Measurements from ENCODE around the gene ZFY. TPM values are rescaled to one million over a fixed set of nuclear protein-coding genes. Genes with fewer than 3 reads are reported as not detected.

ZFY gene
- total RNA-seq, 4 donors from 2014 or later: 19.8 to 29.0 TPM; not detected in 2

- H3K4me3 ChIP-seq: no peak overlapping the region
- H3K27me3 ChIP-seq: no peaks in the 10 kb centered on the region
- no peaks in the 10 kb centered on the region for H3K9me3 ChIP-seq
- H3K4me1 ChIP-seq: no peaks in the 10 kb centered on the region
- no peak overlapping the region for H3K27ac ChIP-seq
- ATAC-seq: no peak
- H3K36me3 ChIP-seq: no peaks in the 10 kb centered on the region
- 67% methylated on average over 1 of the region's 1 CpG; no CpG with 5 or more reads in 1 of the 2 donors for WGBS, 2 donors (ENCODE audit: low coverage in 1 of 2)
- no peak for TF ChIP-seq CTCF (IDR thresholded peaks at IDR 0.05)
- no peak for TF ChIP-seq POLR2AphosphoS5 (IDR thresholded peaks at IDR 0.05)
- TF ChIP-seq EP300 (IDR thresholded peaks at IDR 0.05): no peak
- no peak for TF ChIP-seq POLR2A (IDR thresholded peaks at IDR 0.05)
These were observed 83.4 kb downstream of the ZFY start for GRCh38 chrY:3018546-3018945.

- ATAC-seq: no peak
- TF ChIP-seq POLR2A (IDR thresholded peaks at IDR 0.05) (no peak), POLR2AphosphoS5 (IDR thresholded peaks at IDR 0.05) (no peak), EP300 (IDR thresholded peaks at IDR 0.05) (no peak), CTCF (IDR thresholded peaks at IDR 0.05) (no peak)
- WGBS, 2 donors (ENCODE audit: low coverage in 1 of 2): 93% methylated on average over 6 of the region's 11 CpGs; no CpG with 5 or more reads in 1 of the 2 donors
These were observed 84.4 kb downstream of the ZFY start for GRCh38 chrY:3019584-3019983.

GRCh38 chrY:3021176-3021575 is 86.0 kb downstream of the ZFY start:
- TF ChIP-seq EP300 (IDR thresholded peaks at IDR 0.05): no peak
- TF ChIP-seq POLR2A (IDR thresholded peaks at IDR 0.05): no peak
- no peak for TF ChIP-seq CTCF (IDR thresholded peaks at IDR 0.05)
- no peak for TF ChIP-seq POLR2AphosphoS5 (IDR thresholded peaks at IDR 0.05)
- no peaks in the 10 kb centered on the region for H3K9me3 ChIP-seq
- H3K27ac ChIP-seq: no peak overlapping the region
- WGBS, 2 donors (ENCODE audit: low coverage in 1 of 2): no CpG with 5 or more reads among the region's 2 CpGs
- ATAC-seq: no peak
- no peaks in the 10 kb centered on the region for H3K36me3 ChIP-seq
- no peaks in the 10 kb centered on the region for H3K4me1 ChIP-seq
- no peak overlapping the region for H3K4me3 ChIP-seq
- H3K27me3 ChIP-seq: no peaks in the 10 kb centered on the region

More at GRCh38 chrY:3019584-3019983, 84.4 kb downstream of the ZFY start:
- Histone ChIP-seq H3K27me3 (no peaks in the 10 kb centered on the region), H3K9me3 (no peaks in the 10 kb centered on the region), H3K4me3 (no peak overlapping the region), H3K27ac (no peak overlapping the region), H3K4me1 (no peaks in the 10 kb centered on the region), H3K36me3 (no peaks in the 10 kb centered on the region)

GRCh38 chrY:3023606-3024005 is 88.4 kb downstream of the ZFY start:
- Histone ChIP-seq H3K27ac (no peak overlapping the region), H3K27me3 (no peaks in the 10 kb centered on the region), H3K4me1 (no peaks in the 10 kb centered on the region), H3K36me3 (no peaks in the 10 kb centered on the region), H3K4me3 (no peak overlapping the region), H3K9me3 (no peaks in the 10 kb centered on the region)
- no peak for TF ChIP-seq EP300 (IDR thresholded peaks at IDR 0.05)
- no peak for TF ChIP-seq POLR2A (IDR thresholded peaks at IDR 0.05)
- no CpG with 5 or more reads among the region's 2 CpGs for WGBS, 2 donors (ENCODE audit: low coverage in 1 of 2)
- no peak for ATAC-seq

GRCh38 chrY:3025357-3025756 is 90.2 kb downstream of the ZFY start:
- no peak overlapping the region for H3K27ac ChIP-seq
- H3K4me3 ChIP-seq: no peak overlapping the region
- no peaks in the 10 kb centered on the region for H3K9me3 ChIP-seq
- TF ChIP-seq POLR2A (IDR thresholded peaks at IDR 0.05): no peak
- TF ChIP-seq CTCF (IDR thresholded peaks at IDR 0.05): no peak
- TF ChIP-seq EP300 (IDR thresholded peaks at IDR 0.05): no peak
- no peak for TF ChIP-seq POLR2AphosphoS5 (IDR thresholded peaks at IDR 0.05)
- ATAC-seq: no peak
- 80% methylated on average over 1 of the region's 1 CpG; no CpG with 5 or more reads in 1 of the 2 donors for WGBS, 2 donors (ENCODE audit: low coverage in 1 of 2)
- H3K36me3 ChIP-seq: no peaks in the 10 kb centered on the region
- no peaks in the 10 kb centered on the region for H3K27me3 ChIP-seq
- no peaks in the 10 kb centered on the region for H3K4me1 ChIP-seq

Small RNAs within 50 kb of the gene (small RNA-seq; reads per million reads assigned to genes)
- 0 reads per million in 4 donors for gene EEF1A1P41

Other genes with a start within 250 kb of the ZFY start
- not detected for gene SRY, start 147.7 kb upstream of the ZFY start, total RNA-seq
- 100 to 1,000 TPM in 2 of 4 donors, under 1 TPM in 2; 0.31 to 329 (median 103) TPM for gene RPS4Y1, start 93.8 kb upstream of the ZFY start, total RNA-seq